HepG2 (cell line): Measurements from ENCODE around the gene ZSCAN32. TPM values are rescaled to one million over a fixed set of nuclear protein-coding genes. Genes with fewer than 3 reads are reported as not detected.

ENCODE experiments used
- ATAC-seq: fragments of 200-7000 bp; cut with Tn5 transposase; 3 replicates; pipeline ENCODE4 v1.9.1; 2020; ENCODE audit warnings: mild to moderate bottlenecking, moderate library complexity
- BruUV-seq: library from RNA; stranded (reverse); fragments of 400-500 nt; replicated peaks from 2 replicates; lab custom pipeline; 2021; lab: Mats Ljungman, UMichigan
- CTCF ChIA-PET: fragments of 300-600 bp; formaldehyde crosslinking; extraction: SDS; loops from one replicate; lab custom pipeline; 2021; ENCODE audit warnings: low total read pairs, inconsistent platforms, low intra/inter-chr PET ratio; lab: Yijun Ruan, JAX
- POLR2A ChIA-PET: fragments of 350-600 bp; sonication (Branson Sonifier 250); formaldehyde crosslinking; loops from one replicate; lab custom pipeline; 2020; ENCODE audit warnings: antibody characterized with exemption, inconsistent platforms; lab: Yijun Ruan, JAX
- DNase-seq: peaks from one replicate; pipeline ENCODE4 v3.0.0-alpha.2; 2015; ENCODE audit warnings: low spot score
- FAIRE-seq: peaks from 3 replicates; lab custom pipeline; 2011; peaks lifted over from hg19 to GRCh38; lab: Jason Lieb, UNC
- H2AFZ ChIP-seq: one replicate; pipeline ENCODE4 v1.6.1; 2011; ENCODE audit warnings: low read length, inconsistent platforms
- H3K27ac ChIP-seq: fragments of 300-600 bp; 3 replicates; pipeline ENCODE4 v1.8.0; 2011; ENCODE audit warnings: mixed run types, mild to moderate bottlenecking, mixed read lengths, low read length, inconsistent platforms; ENCODE audit not compliant: insufficient read depth; ENCODE audit errors: extremely low read length
- H3K27me3 ChIP-seq, 2 experiments: fragments of 200-600 bp in 1 of 2; 2 replicates in 1 of 2; 3 replicates in 1 of 2; pipeline versions ENCODE4 v1.6.0 to v1.8.0; 2011; ENCODE audit warnings: low read length in 2 of 2, mild to moderate bottlenecking in 2 of 2, moderate library complexity in 2 of 2, inconsistent platforms in 1 of 2; ENCODE audit not compliant: insufficient read depth in 2 of 2, control insufficient read depth in 1 of 2
- H3K36me3 ChIP-seq, 2 experiments: fragments of 200-600 bp in 1 of 2; replicated peaks in 1 of 2; 2 replicates in 1 of 2; 3 replicates in 1 of 2; pipeline versions ENCODE4 v1.5.1 to v1.8.0; 2011; ENCODE audit warnings: low read length in 2 of 2, inconsistent platforms in 1 of 2; ENCODE audit not compliant: insufficient read depth in 2 of 2, control insufficient read depth in 1 of 2
- H3K4me1 ChIP-seq: 2 replicates; pipeline ENCODE4 v1.5.1; 2012; ENCODE audit warnings: low read length, inconsistent platforms; ENCODE audit not compliant: insufficient read depth
- H3K4me2 ChIP-seq: 2 replicates; pipeline ENCODE4 v1.6.0; 2011; ENCODE audit warnings: low read depth, low read length, inconsistent platforms
- H3K4me3 ChIP-seq, 3 experiments: fragments of 200-600 bp in 1 of 3; sonication (generic), shearing (Covaris generic) in 1 of 3; replicated peaks in 1 of 3; 2 replicates each; pipeline ENCODE4 v1.5.1; 2011 to 2016; ENCODE audit warnings: low read length in 3 of 3, inconsistent platforms in 2 of 3, low read depth in 2 of 3, mild to moderate bottlenecking in 2 of 3, control low read depth in 1 of 3, mixed read lengths in 1 of 3; ENCODE audit not compliant: insufficient read depth in 1 of 3
- H3K79me2 ChIP-seq: one replicate; pipeline ENCODE4 v1.6.1; 2011; ENCODE audit warnings: low read length, inconsistent platforms; ENCODE audit not compliant: insufficient read depth
- H3K9ac ChIP-seq: 2 replicates; pipeline ENCODE4 v1.6.0; 2011; ENCODE audit warnings: mild to moderate bottlenecking, low read depth, low read length, inconsistent platforms; ENCODE audit not compliant: insufficient read depth
- H3K9me3 ChIP-seq: 2 replicates; pipeline ENCODE4 v1.5.1; 2012; ENCODE audit warnings: mild to moderate bottlenecking, low read length
- H4K20me1 ChIP-seq: 2 replicates; pipeline ENCODE4 v1.6.0; 2011; ENCODE audit warnings: inconsistent platforms, mild to moderate bottlenecking, low read length, moderate library complexity; ENCODE audit not compliant: insufficient read depth
- ELK4 ChIP-seq: sonication (generic); formaldehyde crosslinking; IDR thresholded peaks from 2 replicates; pipeline ENCODE4 v1.9.0; 2021; ENCODE audit warnings: missing genetic modification reagents, borderline replicate concordance
- GMEB2 ChIP-seq: IDR thresholded peaks from 2 replicates; pipeline ENCODE4 v1.6.1; 2016; ENCODE audit warnings: missing biosample characterization, missing genetic modification reagents, low read depth
- JUN ChIP-seq: sonication (generic); formaldehyde crosslinking; IDR thresholded peaks from 2 replicates; pipeline ENCODE4 v1.4.0; 2020; ENCODE audit warnings: mild to moderate bottlenecking, missing genetic modification reagents
- NFYC ChIP-seq: IDR thresholded peaks from 2 replicates; pipeline ENCODE4 v1.6.1; 2016; ENCODE audit warnings: missing genetic modification reagents, missing compliant biosample characterization
- TCF7 ChIP-seq: sonication (generic); IDR thresholded peaks from 2 replicates; pipeline ENCODE4 v1.6.1; 2016; ENCODE audit warnings: antibody characterized with exemption, low read depth
- ZFP90 ChIP-seq: sonication (generic); formaldehyde crosslinking; IDR thresholded peaks from 2 replicates; pipeline ENCODE4 v1.8.0; 2022; ENCODE audit warnings: missing genetic modification reagents, mild to moderate bottlenecking, inconsistent platforms, borderline replicate concordance
- ZNF142 ChIP-seq: sonication (generic); formaldehyde crosslinking; IDR thresholded peaks from 2 replicates; pipeline ENCODE4 v1.4.0; 2020; ENCODE audit warnings: missing genetic modification reagents
- ZNF383 ChIP-seq: sonication (generic); formaldehyde crosslinking; IDR thresholded peaks from 2 replicates; pipeline ENCODE4 v1.4.0; 2020; ENCODE audit warnings: missing genetic modification reagents, mild to moderate bottlenecking, borderline replicate concordance
- ZNF781 ChIP-seq: sonication (generic); formaldehyde crosslinking; IDR thresholded peaks from 2 replicates; pipeline ENCODE4 v1.5.1; 2020; ENCODE audit warnings: borderline replicate concordance, mild to moderate bottlenecking, missing genetic modification reagents; ENCODE audit errors: not compliant biosample characterization
- WGBS: methylation state at CpG from one replicate; pipeline ENCODE4 v1.1.6; 2017; ENCODE audit warnings: low lambda C conversion rate; 5-methylcytosine and 5-hydroxymethylcytosine counted together
- in situ Hi-C: cut with HindIII; loops from 2 replicates; pipeline ENCODE4 v1.10.0; 2017; ENCODE audit warnings: low pct_unique_long_range_greater_than_20kb; ENCODE audit not compliant: extremely low pct_ligation_motif_present
- intact Hi-C: fragments of 100-400 bp; cut with micrococcal nuclease; formaldehyde crosslinking; loops from one replicate; pipeline ENCODE4 v1.10.0; 2022; ENCODE audit not compliant: unreplicated experiment
- polyA plus RNA-seq, 8 experiments: library from polyadenylated mRNA; depleted of rRNA in 3 of 8; stranded (reverse) in 7 of 8; unstranded in 1 of 8; fragments of >200 nt; fragmentation: Illumina TruSeq in 4 of 8; extraction: Trizol in 4 of 8; gene quantifications; 2 replicates each; pipeline versions ENCODE4 v1.2.1 to v1.2.3, GENCODE V29; 2011 to 2016; ENCODE audit warnings: low read depth in 4 of 8, missing spikeins in 1 of 8, mixed read lengths in 1 of 8; ENCODE audit not compliant: insufficient read depth in 1 of 8
- total RNA-seq, 5 experiments: library from RNA; depleted of rRNA; stranded (reverse); fragments of >200 nt; fragmentation: Illumina TruSeq; extraction: Trizol; gene quantifications; 2 replicates each; pipeline ENCODE4 v1.2.3, GENCODE V29; 2016; ENCODE audit warnings: low read depth in 1 of 5

Gene ZSCAN32
- total and polyA plus RNA-seq, 2 of the 13 experiments (the other 11 are each of a cell fraction or from before 2014, with no cell fraction given): 10.7 to 12.8 TPM

- no peak for TF ChIP-seq ZNF142 (CRISPR knock-in tag)
- no peak for TF ChIP-seq ELK4 (CRISPR knock-in tag)
- TF ChIP-seq, all 625 proteins: peak for 60
Measured at GRCh38 chr16:3443108-3444031, 42.6 kb upstream of the ZSCAN32 start, which contains the start of the genes NAA60 and ZNF597 (continued).

GRCh38 chr16:3439637-3440036 lies 38.8 kb upstream of the ZSCAN32 start:
- no TSS peak for BruUV-seq
- Histone ChIP-seq H3K36me3 (peaks cover 0 to 1% of the 10 kb centered on the region in 2 experiments; a peak in 2 of 5 replicates), H3K4me1 (peaks cover 51% of the 10 kb centered on the region), H2AFZ (no peak overlapping the region), H3K27me3 (no peaks in the 10 kb centered on the region; a peak in 1 of 5 replicates), H3K9ac (no peak overlapping the region), H3K9me3 (no peaks in the 10 kb centered on the region), H3K4me3 (no peak overlapping the region), H3K79me2 (peaks cover 32% of the 10 kb centered on the region), H3K27ac (no peak overlapping the region), H3K4me2 (no peak overlapping the region), H4K20me1 (no peaks in the 10 kb centered on the region)
- no peak for DNase-seq
- WGBS: 61% methylated on average over 4 of the region's 4 CpGs
- in situ Hi-C loops (no loop called here), intact Hi-C loops (loop anchor here (5.0 kb wide), 1 partner anchor 37 kb away; the partner anchor contains the start of genes ZNF174 and ZSCAN32)
- POLR2A ChIA-PET: no interaction called here
- no peak for ATAC-seq
- CTCF ChIA-PET: no interaction called here
- FAIRE-seq: no peak
- TF ChIP-seq JUN (CRISPR knock-in tag) (no peak), ZFP90 (CRISPR knock-in tag) (no peak), TCF7 (no peak), GMEB2 (CRISPR knock-in tag) (no peak), ZNF383 (CRISPR knock-in tag) (no peak), NFYC (CRISPR knock-in tag) (no peak), ZNF781 (CRISPR knock-in tag) (no peak)
